Stimulated activated CD8-positive, alpha-beta memory T cell treated with anti-CD3 and anti-CD28 coated beads, Interleukin-12 subunit alpha, Interleukin-12 subunit beta, amount 100 ng/mL, for 1 hour (primary cell): ENCODE measurements around the gene RXRG.
A peak's percentile ranks its signal among the peaks of the same experiment; 100 is the strongest.

Experiments
- DNase-seq: peaks from one replicate; pipeline ENCODE4 v3.0.0-alpha.2; 2020; ENCODE audit warnings: low read depth

Gene RXRG

GRCh38 chr1:165367375-165367993 lies 77.4 kb downstream of the RXRG start:
- peak; percentile 63 for DNase-seq

DNA sequence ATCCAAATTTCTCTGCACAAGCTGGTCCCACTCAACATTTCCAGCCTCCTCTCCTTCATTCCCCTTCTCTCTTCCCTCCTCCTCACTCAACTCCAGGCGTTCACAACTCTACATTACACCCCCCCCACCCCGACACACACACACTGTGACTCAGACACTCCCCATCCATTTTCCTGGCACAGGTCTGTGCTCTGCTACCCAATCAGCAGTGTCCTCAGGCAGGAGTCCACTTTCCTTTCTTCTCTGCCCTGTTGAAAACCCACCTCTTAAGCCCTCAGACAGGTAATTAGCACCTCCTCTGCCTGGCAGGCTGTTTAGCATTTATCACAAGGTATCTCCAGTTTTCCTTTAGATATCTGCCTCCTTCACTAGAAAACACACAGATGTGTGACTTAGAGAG lies 79.6 kb downstream of the RXRG start:
- DNase-seq: no peak

DNA sequence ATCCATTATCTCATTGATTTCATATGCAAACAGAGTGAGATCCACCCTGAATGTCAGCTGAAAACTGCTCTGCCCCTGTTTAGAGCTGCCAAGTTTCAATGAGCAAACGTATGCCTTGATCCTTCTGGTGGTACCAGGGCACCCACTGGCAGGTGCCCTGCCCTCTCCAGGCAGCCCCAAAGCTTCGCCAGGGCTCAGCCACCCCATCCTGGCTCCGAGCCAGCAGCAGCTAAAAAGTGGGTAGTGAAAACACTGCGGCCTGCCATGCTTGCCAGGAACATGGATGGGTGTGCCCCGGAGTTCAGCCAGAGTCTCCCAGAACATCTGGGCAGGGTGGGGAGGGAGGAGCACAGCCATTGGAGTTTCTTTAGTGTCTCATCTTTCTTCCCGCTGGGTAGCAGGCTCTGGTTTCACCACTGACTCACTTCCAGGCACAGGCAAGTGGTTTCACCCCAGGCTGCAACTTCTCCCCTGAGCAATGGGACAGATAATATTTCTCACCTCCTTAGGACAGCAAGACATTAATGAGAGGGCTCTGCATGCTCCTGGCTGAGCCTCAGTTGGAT lies 80.3 kb downstream of the RXRG start:
- DNase-seq: no peak

- no peak for DNase-seq
These were observed 88.0 kb downstream of the RXRG start for GRCh38 chr1:165356876-165357275.

GRCh38 chr1:165355977-165356811 lies 88.7 kb downstream of the RXRG start, which contains the start of gene LMX1A:
Gene LMX1A (minus strand): TSS chr1:165356715. CDS start chr1:165355559, 1,156 bp downstream.
- DNase-seq: no peak

DNA sequence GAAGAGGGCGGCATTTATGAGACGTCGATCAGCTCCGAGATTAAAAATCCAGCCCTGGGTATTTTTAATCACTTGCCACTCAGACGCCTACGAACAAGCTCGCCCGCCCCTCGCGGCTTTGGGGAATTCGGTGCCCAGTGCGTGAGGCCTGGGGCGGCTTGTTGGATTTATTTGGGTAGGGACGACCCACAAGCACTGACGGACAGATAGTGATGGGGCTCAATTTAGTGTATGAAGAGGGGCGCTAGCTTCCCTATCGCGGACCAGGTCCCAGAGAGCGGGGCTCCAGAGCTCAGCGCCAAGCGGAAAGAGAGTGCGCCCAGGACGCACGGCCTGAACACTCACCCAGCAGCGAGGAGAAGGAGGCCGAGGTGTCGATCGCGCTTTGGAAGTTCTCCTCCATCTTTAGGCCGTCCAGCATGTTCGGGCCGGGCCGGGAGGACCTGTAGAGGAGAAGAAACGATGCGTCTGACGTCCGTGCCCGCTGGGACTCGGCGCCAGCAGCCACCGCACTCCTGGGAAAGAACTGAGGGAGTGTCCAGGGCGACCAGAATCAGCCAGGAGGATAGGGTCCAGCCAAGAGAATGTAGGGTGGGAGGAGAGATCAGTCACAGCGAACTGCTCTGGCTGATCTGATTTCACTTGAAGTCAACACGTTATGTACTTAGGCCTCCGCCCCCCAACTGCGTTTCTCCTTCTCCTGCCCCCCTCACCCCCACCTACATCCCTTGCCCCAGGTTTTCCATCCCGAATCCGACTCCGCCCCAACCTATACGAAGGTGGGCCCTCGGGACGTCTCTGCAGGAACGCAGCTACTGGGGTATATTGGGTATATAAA lies 89.6 kb downstream of the RXRG start:
- no peak for DNase-seq

DNA sequence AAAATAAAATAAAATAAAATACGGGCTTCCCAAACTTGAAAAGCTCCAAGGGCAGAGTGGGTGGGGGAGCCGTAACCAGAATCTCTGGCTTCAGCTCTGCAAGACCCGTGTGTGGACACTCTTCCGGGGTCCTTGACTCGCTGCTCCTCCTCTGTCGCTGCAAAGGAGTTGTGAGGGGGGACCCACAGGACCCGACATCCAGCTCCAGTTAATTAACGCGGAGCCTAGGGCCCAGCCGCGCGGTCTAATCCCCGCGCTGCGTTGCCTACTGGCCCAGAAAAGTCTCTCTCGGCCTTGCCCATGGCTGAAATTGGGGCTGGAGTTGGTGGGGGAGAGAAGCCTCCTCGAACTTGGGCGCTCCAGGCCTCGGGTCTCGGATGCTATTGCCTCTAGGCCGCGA lies 90.2 kb downstream of the RXRG start:
- no peak for DNase-seq

DNA sequence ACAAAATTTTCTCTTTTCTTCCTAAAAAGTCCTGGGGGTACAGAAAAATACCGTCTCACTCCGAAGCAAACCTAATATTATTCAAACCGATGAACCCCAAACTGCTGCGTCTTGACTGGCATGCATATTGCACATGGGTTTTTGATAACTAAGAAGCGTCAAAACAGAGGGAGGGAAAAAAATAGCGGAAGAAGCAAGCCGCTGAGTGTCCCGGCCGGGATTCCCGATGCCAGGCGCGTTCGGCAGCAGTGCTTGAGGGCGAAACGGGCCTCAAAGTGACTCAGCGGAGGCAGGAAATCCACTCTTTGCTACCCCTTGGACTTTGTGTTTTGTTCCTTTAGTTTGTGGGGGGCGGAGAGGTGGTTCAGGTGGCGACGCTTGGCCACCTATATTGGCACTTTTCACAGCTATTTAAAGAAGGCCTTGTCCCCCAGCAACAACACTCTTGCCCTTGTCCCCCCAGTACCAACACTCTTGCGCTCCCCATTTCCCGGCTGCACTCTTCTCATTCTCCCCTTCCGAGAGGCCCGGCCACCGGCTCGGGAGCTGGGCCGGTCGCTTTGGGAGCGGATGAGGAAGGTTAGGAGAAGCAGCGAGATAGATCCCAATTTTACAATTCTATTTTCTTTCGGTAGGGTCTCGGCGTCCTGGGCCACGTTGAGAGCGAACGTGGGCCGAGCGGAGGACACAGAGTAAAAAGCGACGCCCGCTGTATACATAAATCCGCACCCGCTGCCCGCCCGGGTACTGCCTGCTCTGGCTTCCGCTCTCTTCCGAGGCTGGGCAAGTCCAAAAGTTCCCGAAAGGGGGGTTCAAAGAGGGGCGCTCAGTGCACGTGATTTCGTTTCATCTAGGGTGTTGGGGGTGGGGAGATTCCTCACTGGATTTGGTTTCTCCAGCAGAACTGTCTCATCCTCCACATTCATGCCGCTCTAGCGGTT lies 90.9 kb downstream of the RXRG start:
- DNase-seq: no peak

GRCh38 chr1:165352442-165353293 lies 92.3 kb downstream of the RXRG start:
- no peak for DNase-seq

DNA sequence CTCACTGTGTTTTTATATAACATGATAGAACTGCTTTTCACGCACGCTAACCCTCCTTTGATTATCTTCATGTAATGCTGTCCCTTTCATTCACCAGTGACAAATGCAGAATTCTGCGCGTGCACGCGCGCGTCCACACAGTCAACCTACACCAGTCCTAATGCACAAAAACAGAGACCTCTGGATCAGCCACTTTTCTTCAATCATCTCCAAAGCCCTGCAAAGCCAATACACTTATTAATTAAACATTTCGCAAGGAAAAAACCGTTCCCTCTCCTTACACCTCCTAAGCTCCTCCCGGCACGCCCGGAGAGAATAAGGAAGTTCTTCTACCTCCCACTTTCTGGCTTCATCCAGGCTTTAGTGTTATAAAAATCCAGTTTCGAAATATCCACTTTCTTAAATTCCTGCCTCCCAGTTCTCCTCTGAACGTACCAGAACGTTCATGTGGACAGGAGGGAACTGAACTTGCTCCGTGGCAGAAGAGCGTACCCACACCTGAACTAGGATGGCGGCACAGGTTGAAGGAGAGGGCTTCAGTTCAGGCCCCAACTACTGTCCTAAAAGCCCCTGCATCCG lies 93.0 kb downstream of the RXRG start:
- no peak for DNase-seq
